ENCODE results near the gene CYB5B.

CYB5B gene

GRCh38 chr16:69424053-69424934 is at the start of gene CYB5B:
Gene CYB5B, plus strand, starts transcription at chr16:69424619. Its CDS starts 65 bp downstream, at chr16:69424684.
- peak; percentile 94 for DNase-seq

GRCh38 chr16:69376393-69377059 is 47.9 kb upstream of the CYB5B start:
- DNase-seq = no peak

- DNase-seq = no peak
Measured at GRCh38 chr16:69378036-69378435, 46.4 kb upstream of the CYB5B start.

- DNase-seq = no peak
Measured at GRCh38 chr16:69378760-69379159, 45.7 kb upstream of the CYB5B start.

GRCh38 chr16:69381231-69381630 is 43.2 kb upstream of the CYB5B start:
- no peak for DNase-seq

GRCh38 chr16:69382421-69382820 is 42.0 kb upstream of the CYB5B start:
- no peak for DNase-seq

GRCh38 chr16:69384974-69385373 is 39.4 kb upstream of the CYB5B start:
- DNase-seq = no peak

GRCh38 chr16:69386596-69386995 is 37.8 kb upstream of the CYB5B start:
- DNase-seq = no peak

GRCh38 chr16:69393898-69394849 is 30.2 kb upstream of the CYB5B start:
- no peak for DNase-seq

GRCh38 chr16:69395859-69396186 is 28.6 kb upstream of the CYB5B start:
- DNase-seq = no peak

- peak; percentile 95 for DNase-seq
Measured at GRCh38 chr16:69396187-69397061, 28.0 kb upstream of the CYB5B start.

- peak; percentile 37 for DNase-seq
Measured at GRCh38 chr16:69397821-69398521, 26.4 kb upstream of the CYB5B start.

- no peak for DNase-seq
Measured at GRCh38 chr16:69399361-69399760, 25.1 kb upstream of the CYB5B start.

- DNase-seq = no peak
Measured at GRCh38 chr16:69402439-69402838, 22.0 kb upstream of the CYB5B start.

- no peak for DNase-seq
Measured at GRCh38 chr16:69404275-69404805, 20.1 kb upstream of the CYB5B start.

GRCh38 chr16:69405326-69405725 is 19.1 kb upstream of the CYB5B start:
- DNase-seq = no peak

GRCh38 chr16:69405757-69406156 is 18.7 kb upstream of the CYB5B start:
- DNase-seq = no peak

GRCh38 chr16:69406780-69407331 is 17.6 kb upstream of the CYB5B start:
- no peak for DNase-seq

GRCh38 chr16:69407702-69408323 is 16.6 kb upstream of the CYB5B start:
- DNase-seq = no peak

- no peak for DNase-seq
Measured at GRCh38 chr16:69408475-69408874, 15.9 kb upstream of the CYB5B start.

All from amniotic stem cell (primary cell).